Keratinocyte (primary cell): ENCODE data around the gene MAP7D3. TPM values are rescaled to one million over a fixed set of nuclear protein-coding genes. Genes with fewer than 3 reads are reported as not detected.
"Not testable (repeated sequence)": the region's sequence is repeated elsewhere in the genome, so short reads cannot be mapped to it uniquely, and the experiment has no call there.

ENCODE experiments used
- DNase-seq: peaks from one replicate; pipeline ENCODE4 v3.0.0-alpha.2; 2011; ENCODE audit warnings: low read depth, missing footprints, low spot score
- FAIRE-seq: peaks from 2 replicates; lab custom pipeline; 2011; peaks lifted over from hg19 to GRCh38; lab: Jason Lieb, UNC
- H2AFZ ChIP-seq: 2 replicates; pipeline ENCODE4 v1.6.0; 2012; ENCODE audit warnings: low read length, control low read depth, inconsistent platforms; ENCODE audit not compliant: control insufficient read depth
- H3K27ac ChIP-seq: 2 replicates; pipeline ENCODE4 v1.5.1; 2011; ENCODE audit warnings: low read length; ENCODE audit not compliant: control insufficient read depth, insufficient read depth
- H3K27me3 ChIP-seq: 3 replicates; pipeline ENCODE4 v1.6.0; 2011; ENCODE audit warnings: low read length; ENCODE audit not compliant: control insufficient read depth, insufficient read depth; ENCODE audit errors: extremely low read depth
- H3K36me3 ChIP-seq, 2 experiments: 2 replicates in 1 of 2; 3 replicates in 1 of 2; pipeline ENCODE4 v1.5.1; 2011; ENCODE audit warnings: low read length in 2 of 2, mild to moderate bottlenecking in 1 of 2; ENCODE audit not compliant: control insufficient read depth in 2 of 2, insufficient read depth in 2 of 2; ENCODE audit errors: extremely low read depth in 1 of 2
- H3K4me1 ChIP-seq: 3 replicates; pipeline ENCODE4 v1.5.1; 2011; ENCODE audit warnings: low read length; ENCODE audit not compliant: control insufficient read depth, insufficient read depth; ENCODE audit errors: extremely low read depth
- H3K4me2 ChIP-seq: 3 replicates; pipeline ENCODE4 v1.6.0; 2011; ENCODE audit warnings: low read depth, low read length; ENCODE audit not compliant: control insufficient read depth, insufficient read depth; ENCODE audit errors: extremely low read depth
- H3K4me3 ChIP-seq, 3 experiments: fragments of 200-600 bp in 1 of 3; sonication (generic) in 1 of 3; 2 replicates in 2 of 3; 3 replicates in 1 of 3; pipeline ENCODE4 v1.5.1; 2011 to 2016; ENCODE audit warnings: low read length in 3 of 3, mild to moderate bottlenecking in 3 of 3, control low read depth in 2 of 3, inconsistent platforms in 1 of 3, low read depth in 1 of 3, mixed read lengths in 1 of 3, mixed run types in 1 of 3, moderate library complexity in 1 of 3; ENCODE audit not compliant: control insufficient read depth in 2 of 3, insufficient read depth in 2 of 3; ENCODE audit errors: extremely low read depth in 1 of 3
- H3K79me2 ChIP-seq: 2 replicates; pipeline ENCODE4 v1.6.0; 2012; ENCODE audit warnings: low read length; ENCODE audit not compliant: control insufficient read depth, insufficient read depth
- H3K9ac ChIP-seq: 3 replicates; pipeline ENCODE4 v1.6.0; 2011; ENCODE audit warnings: low read length; ENCODE audit not compliant: control insufficient read depth, insufficient read depth; ENCODE audit errors: extremely low read depth
- H3K9me1 ChIP-seq: 3 replicates; pipeline ENCODE4 v1.6.0; 2011; ENCODE audit warnings: low read length; ENCODE audit not compliant: control insufficient read depth, insufficient read depth; ENCODE audit errors: extremely low read depth
- H3K9me3 ChIP-seq: 2 replicates; pipeline ENCODE4 v1.5.1; 2012; ENCODE audit warnings: low read depth, low read length; ENCODE audit not compliant: control insufficient read depth
- H4K20me1 ChIP-seq: 3 replicates; pipeline ENCODE4 v1.6.0; 2011; ENCODE audit warnings: low read length; ENCODE audit not compliant: control insufficient read depth, insufficient read depth; ENCODE audit errors: extremely low read depth
- EZH2 ChIP-seq: IDR thresholded peaks from one replicate; pipeline ENCODE4 v1.6.1; 2012; ENCODE audit warnings: inconsistent platforms, mild to moderate bottlenecking, low read length, moderate library complexity
- dilution Hi-C: fragments of 300-500 bp; cut with MboI; formaldehyde crosslinking; loops from one replicate; pipeline ENCODE4 v1.7.0; 2020; ENCODE audit warnings: low sequenced_read_pairs; ENCODE audit not compliant: extremely low pct_ligation_motif_present
- polyA minus RNA-seq, 3 experiments: library from RNA; depleted of rRNA, polyadenylated mRNA; stranded (reverse); fragments of >200 nt; gene quantifications; 1 replicate in 1 of 3; 2 replicates in 1 of 3; 3 replicates in 1 of 3; pipeline ENCODE4 v1.2.3, GENCODE V29; 2011
- polyA plus RNA-seq, 5 experiments: library from polyadenylated mRNA; depleted of rRNA in 3 of 5; stranded (reverse) in 3 of 5; stranded (forward) in 1 of 5; unstranded in 1 of 5; fragments of >200 nt; gene quantifications; 1 replicate in 1 of 5; 2 replicates in 3 of 5; 3 replicates in 1 of 5; pipeline versions ENCODE4 v1.2.1 to v1.2.3, GENCODE V29; 2011 to 2012; ENCODE audit warnings: missing spikeins in 2 of 5, low read depth in 1 of 5, low replicate concordance in 1 of 5
- TF ChIP-seq, protein P1 (sequence below), 3 experiments: IDR thresholded peaks in 1 of 3; conservative IDR thresholded peaks in 1 of 3; optimal IDR thresholded peaks in 1 of 3; 2 replicates in 2 of 3; 3 replicates in 1 of 3; pipeline versions ENCODE3 to v1.5.1; 2011; ENCODE audit warnings: low read length in 3 of 3, mild to moderate bottlenecking in 3 of 3, moderate library complexity in 2 of 3, control low read depth in 1 of 3, inconsistent platforms in 1 of 3; ENCODE audit not compliant: insufficient read depth in 2 of 3; ENCODE audit errors: extremely low read depth in 1 of 3

Gene MAP7D3
- polyA plus RNA-seq (9.7 to 13.6 TPM (median 12.5 TPM) in 3 replicates), polyA minus RNA-seq (7.0 to 14.6 TPM (median 10.3 TPM) in 3 replicates)
- 56.2 TPM for polyA plus RNA-seq (2011; ENCODE audit: low read depth)
- polyA plus RNA-seq (2011; cell fraction: cytosol; rRNA removed), result 8.8 and 12.8 TPM in 2 replicates
- 15.7 and 18.2 TPM in 2 replicates for polyA plus RNA-seq (2011; cell fraction: nucleus; rRNA removed)
- polyA plus RNA-seq (2012; ENCODE audit: low replicate concordance), result 6.7 and 16.9 TPM in 2 replicates
- polyA minus RNA-seq (2011; cell fraction: cytosol; rRNA and poly(A)+ RNA removed), result 13.6 TPM
- 6.8 and 13.3 TPM in 2 replicates for polyA minus RNA-seq (2011; cell fraction: nucleus; rRNA and poly(A)+ RNA removed)

DNA sequence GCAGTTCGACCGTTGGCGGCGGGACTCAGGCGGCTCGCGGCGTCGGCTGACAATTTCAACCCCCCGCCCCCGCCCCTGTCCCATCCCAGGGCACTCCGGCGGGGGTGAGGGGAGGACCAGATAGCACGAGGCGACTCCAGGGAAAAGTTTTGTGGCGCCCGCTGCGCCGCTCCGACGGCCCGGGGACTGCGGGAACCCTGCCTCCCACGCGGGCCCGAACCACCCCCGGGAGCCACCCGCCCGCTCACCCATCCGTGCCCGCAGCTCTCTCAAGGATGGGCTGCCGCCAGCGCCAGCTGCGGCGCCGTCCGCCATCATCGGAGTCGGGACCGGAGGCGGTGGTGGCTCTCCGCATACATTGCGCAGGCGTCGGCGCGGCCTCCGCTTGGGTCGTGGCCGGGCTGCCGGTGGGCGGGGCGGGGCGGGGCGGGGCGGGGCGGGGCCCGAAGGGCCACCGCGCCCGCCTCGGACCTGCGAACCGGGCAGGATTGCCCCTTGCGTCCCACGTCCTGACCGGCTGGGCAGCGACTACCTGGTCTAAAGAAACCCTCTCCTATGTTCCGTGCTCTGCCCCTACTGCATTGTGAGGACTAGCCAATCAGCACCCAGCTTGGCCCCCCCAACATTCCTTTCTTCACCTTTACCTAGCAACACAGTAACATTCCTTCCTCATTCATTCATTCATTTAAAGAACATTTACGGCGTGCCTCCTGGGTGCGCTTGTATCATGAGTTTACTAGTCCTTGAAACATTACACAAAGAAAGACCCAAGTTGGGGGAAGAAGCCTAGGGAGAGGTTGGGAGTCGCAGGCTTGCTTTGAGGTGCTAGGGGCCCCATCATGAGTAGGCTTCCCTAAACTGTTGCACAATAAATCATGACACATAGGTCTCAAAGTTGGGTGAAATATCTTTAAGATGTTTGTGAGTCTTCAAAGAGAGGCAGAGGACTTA, at the start of gene MAP7D3:
TSS of gene MAP7D3 (minus strand) at position 360 of the 951 bp plus-strand sequence. CDS start at position 318, 42 bp downstream.
- no peak for TF ChIP-seq EZH2
- Histone ChIP-seq H3K36me3 (no peaks in the 10 kb centered on the region), H3K9me3 (no peaks in the 10 kb centered on the region), H2AFZ (peak within 1 kb of the TSS; percentile 78), H3K4me2 (peak within 1 kb of the TSS; percentile 68), H3K9me1 (no peaks in the 10 kb centered on the region), H3K9ac (peak within 1 kb of the TSS; percentile 70), H3K27ac (peak within 1 kb of the TSS; percentile 74), H3K4me1 (peaks cover 3% of the 10 kb centered on the region), H3K4me3 (peak within 1 kb of the TSS; percentile 62 to 72 (median 65)), H3K27me3 (no peaks in the 10 kb centered on the region), H4K20me1 (no peaks in the 10 kb centered on the region), H3K79me2 (peaks cover 2% of the 10 kb centered on the region)
- FAIRE-seq (peak; percentile 20), DNase-seq (no peak)
- dilution Hi-C loops, result no loop called here

DNA sequence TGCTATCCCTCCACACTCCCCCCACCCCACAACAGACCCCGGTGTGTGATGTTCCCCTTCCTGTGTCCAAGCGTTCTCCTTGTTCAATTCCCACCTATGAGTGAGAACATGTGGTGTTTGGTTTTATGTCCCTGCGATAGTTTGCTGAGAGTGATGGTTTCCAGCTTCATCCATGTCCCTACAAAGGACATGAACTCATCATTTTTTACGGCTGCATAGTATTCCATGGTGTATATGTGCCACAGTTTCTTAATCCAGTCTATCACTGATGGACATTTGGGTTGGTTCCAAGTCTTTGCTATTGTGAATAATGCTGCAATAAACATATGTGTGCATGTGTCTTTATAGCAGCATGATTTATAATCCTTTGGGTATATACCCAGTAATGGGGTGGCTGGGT, 49.5 kb upstream of the MAP7D3 start, which contains the start of gene ADGRG4:
TSS of gene ADGRG4 (plus strand) at position 243 of the 400 bp plus-strand sequence. CDS start 7,815 bp downstream, outside the sequence.
- H3K4me1 ChIP-seq, H3K36me3 ChIP-seq, H3K9me1 ChIP-seq, H3K4me2 ChIP-seq, dilution Hi-C loops, H2AFZ ChIP-seq, H4K20me1 ChIP-seq, H3K4me3 ChIP-seq, H3K9me3 ChIP-seq, H3K27ac ChIP-seq, H3K9ac ChIP-seq, H3K27me3 ChIP-seq, FAIRE-seq, DNase-seq, H3K79me2 ChIP-seq: not testable (repeated sequence)

DNA sequence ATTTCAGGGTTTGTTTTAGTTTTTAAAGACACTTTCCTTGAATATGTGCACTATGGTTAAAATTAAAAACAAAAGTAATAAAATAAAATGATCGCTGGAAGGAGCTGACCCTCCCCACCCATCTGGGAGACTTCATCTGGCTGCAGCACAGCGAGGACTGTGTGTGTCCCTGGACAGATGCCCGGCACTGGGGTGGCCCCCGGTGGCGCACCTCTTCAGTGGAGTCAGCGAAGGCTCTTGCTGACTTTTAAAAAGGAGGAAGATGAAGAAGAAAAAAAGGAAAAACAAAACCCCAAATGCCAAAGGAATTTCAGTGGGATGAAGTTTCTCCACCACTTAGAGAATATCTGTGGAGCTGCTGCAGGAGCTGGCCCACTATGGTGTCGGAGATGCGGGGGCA, 44.2 kb upstream of the MAP7D3 start:
- no peak overlapping the region for H3K4me3 ChIP-seq
- no peaks in the 10 kb centered on the region for H3K9me1 ChIP-seq
- H3K27me3 ChIP-seq, result no peaks in the 10 kb centered on the region
- H4K20me1 ChIP-seq, result no peaks in the 10 kb centered on the region
- no peaks in the 10 kb centered on the region for H3K79me2 ChIP-seq
- FAIRE-seq (no peak), DNase-seq (no peak)
- TF ChIP-seq, protein P1, sequence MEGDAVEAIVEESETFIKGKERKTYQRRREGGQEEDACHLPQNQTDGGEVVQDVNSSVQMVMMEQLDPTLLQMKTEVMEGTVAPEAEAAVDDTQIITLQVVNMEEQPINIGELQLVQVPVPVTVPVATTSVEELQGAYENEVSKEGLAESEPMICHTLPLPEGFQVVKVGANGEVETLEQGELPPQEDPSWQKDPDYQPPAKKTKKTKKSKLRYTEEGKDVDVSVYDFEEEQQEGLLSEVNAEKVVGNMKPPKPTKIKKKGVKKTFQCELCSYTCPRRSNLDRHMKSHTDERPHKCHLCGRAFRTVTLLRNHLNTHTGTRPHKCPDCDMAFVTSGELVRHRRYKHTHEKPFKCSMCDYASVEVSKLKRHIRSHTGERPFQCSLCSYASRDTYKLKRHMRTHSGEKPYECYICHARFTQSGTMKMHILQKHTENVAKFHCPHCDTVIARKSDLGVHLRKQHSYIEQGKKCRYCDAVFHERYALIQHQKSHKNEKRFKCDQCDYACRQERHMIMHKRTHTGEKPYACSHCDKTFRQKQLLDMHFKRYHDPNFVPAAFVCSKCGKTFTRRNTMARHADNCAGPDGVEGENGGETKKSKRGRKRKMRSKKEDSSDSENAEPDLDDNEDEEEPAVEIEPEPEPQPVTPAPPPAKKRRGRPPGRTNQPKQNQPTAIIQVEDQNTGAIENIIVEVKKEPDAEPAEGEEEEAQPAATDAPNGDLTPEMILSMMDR (optimal IDR thresholded peaks at IDR 0.05 in 1 of 3, IDR thresholded peaks at IDR 0.05 in 1 of 3, conservative IDR thresholded peaks at IDR 0.05 in 1 of 3; ENCODE audit: extremely low read depth in 1 of 3, insufficient read depth in 2 of 3, low read length in 3 of 3), result no peak
- TF ChIP-seq EZH2, result no peak
- no peak overlapping the region for H2AFZ ChIP-seq
- dilution Hi-C loops, result no loop called here
- no peak overlapping the region for H3K9ac ChIP-seq
- no peak overlapping the region for H3K4me2 ChIP-seq
- no peak overlapping the region for H3K27ac ChIP-seq
- H3K9me3 ChIP-seq, result no peaks in the 10 kb centered on the region
- H3K4me1 ChIP-seq, result peaks cover 7% of the 10 kb centered on the region
- H3K36me3 ChIP-seq, result no peaks in the 10 kb centered on the region
